HG03175 (cell line): ENCODE results near the gene CDH13.

Experiments
- ATAC-seq: cut with Tn5 transposase; IDR thresholded peaks from one replicate; pipeline ENCODE4 v1.9.1; 2021; ENCODE audit warnings: mild to moderate bottlenecking, moderate library complexity; ENCODE audit not compliant: unreplicated experiment

The CDH13 gene

DNA sequence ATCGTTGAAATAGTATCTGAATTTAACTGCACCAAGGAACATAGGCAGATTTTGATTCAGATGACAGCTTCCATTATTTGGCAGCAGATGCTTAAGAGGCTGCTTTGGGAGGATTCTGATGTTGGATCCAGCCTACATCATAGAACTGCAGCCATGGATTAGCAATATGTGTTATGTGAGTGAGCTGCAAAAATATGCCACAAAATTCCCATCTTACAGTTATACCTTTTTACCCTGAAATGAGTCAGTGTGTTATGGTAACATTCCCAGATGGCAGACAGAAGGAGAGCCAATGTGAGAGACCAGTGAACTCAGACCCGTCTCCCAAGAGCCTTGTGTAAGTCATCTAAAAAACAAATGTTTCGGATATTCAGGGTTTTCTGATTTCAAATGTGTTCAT lies 206.1 kb downstream of the CDH13 start:
- ATAC-seq, result no peak

DNA sequence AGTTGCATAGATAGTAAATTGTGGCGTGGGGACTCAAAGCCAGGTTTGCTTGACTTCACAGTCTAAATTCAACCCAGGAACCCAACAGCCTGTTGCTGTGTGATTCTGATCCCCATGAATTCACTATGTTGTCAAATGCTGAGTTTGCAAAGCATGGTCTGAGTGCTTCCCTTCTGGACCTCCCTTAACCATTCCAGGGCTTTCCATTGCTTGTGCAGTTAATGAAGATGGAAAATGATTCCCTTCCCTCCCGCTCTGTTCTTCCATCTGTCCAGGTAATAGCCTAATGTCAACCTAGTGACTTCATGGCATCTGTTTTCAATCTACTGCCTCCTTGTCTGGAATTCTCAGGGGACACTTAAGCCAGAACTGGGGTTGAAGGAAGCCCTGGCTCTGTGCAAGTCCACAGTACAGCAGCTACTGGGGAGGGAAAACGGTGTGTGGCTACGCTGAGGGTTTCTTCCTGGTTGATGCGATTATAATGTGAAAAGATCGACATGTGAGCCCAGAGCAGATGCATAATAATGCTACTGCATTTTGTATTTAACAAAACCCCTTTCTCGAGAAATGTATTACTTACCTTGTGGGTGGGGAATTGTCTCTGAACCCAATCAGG lies 206.7 kb downstream of the CDH13 start:
- ATAC-seq, result no peak

DNA sequence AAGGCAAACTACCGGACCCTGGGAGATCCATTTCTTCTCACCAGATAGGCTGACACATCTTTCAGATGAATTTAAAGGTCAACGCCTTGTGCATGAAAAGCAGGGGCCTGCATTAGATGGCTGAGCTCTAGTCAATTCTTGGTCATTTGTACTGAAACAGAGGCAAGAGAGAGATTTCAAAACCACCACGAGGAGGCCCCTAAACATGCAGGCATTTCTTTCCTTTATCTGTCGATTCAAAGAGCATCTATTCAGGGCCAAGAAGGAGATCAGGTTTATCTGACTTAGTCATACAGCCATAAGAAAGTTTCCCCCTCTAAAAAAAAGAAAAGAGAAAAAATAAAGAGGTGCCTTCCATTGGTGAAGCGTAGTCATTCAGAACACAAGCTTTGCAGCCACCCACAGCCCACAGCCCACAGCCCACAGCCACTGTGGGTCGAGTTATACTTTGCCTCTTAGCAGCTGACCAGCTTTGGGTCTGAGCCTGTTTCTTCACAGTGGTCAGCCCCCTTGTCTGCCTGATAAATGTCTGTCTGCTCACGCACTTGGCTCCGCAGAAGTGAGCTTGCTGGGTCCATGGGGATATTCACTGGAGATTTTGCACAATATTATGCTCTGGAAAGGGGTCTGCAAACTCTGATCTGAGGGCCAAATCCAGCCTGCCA lies 207.5 kb downstream of the CDH13 start:
- ATAC-seq, result no peak

DNA sequence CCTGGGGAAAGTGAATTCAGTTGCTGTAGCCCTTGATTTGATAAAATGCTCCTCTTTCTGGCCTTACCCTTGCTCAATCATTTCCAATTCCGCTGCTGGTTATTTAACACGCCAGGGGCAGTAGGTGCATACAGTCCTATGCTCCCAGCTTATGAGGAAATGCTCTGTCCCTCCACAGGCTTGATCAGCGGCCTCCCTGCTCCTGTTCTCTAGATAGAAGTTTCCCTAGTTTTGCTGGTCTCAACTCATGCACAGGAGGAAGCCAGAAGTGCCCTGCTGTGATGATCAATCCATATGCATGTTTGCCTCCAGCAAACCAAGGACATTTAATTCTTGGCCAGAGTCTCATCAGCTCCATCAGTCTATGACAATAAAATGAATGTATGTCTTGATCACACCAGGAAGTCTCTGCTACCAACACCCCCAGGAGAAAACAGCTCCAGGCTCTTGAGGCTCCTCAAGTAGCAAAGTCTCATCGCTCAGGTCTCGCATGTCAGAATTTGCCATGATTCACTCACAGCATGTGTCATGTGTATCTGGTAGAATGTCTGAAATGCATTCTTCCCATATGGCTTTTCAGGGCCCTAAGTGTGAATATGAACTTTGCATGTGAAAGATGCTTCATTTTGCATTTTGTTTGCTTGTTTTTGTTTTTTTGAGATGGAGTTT lies 208.9 kb downstream of the CDH13 start:
- no peak for ATAC-seq

DNA sequence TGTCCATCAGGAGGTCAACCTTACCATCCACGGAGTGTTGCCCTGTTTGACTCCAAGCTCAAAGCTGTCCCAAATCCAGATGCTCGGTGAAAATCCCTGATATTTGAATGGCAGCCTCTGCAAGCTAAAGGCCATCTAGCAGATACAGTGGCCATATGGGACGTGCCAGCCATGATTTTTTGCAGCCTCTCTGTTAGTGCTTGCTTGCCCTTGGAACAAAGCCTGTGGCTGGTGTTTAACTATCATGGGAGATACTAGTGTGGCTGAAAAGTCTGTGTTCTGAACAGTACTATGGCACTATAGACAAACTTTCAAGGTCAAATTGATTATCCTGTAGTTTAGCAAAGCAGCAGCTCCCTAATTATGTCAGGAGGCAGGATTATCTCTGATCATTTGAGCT lies 214.3 kb downstream of the CDH13 start:
- no peak for ATAC-seq

DNA sequence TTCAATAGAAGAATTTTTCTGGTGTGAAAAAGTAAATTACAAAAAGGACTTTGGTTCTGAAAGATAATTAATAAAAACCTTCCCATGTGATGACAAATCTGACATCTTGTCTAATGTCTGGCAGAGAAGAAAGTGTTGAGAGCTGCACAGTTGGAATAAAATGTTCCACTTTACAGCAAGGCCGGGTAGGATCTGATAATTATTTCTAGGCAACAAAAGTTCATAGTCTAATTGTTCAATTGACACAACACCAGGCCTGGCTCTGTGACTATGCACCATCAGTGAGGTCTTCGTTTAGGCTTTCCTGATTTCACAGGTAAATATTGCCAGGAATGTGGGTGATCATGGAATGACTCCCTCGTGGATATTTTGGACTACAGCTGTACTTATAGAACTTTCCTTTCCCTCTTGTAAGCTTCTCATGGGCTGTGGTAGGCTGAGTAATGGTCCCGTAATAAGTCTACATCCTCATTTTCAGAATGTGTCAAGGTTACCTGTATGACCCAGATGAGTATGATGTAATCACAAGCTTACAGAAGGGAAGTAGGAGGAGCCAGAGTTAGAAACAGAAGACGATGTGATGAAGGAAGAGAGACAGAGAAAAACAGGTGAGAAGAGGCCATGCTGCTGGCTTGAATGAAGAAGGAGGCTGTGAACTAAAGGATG lies 217.0 kb downstream of the CDH13 start:
- ATAC-seq, result no peak

DNA sequence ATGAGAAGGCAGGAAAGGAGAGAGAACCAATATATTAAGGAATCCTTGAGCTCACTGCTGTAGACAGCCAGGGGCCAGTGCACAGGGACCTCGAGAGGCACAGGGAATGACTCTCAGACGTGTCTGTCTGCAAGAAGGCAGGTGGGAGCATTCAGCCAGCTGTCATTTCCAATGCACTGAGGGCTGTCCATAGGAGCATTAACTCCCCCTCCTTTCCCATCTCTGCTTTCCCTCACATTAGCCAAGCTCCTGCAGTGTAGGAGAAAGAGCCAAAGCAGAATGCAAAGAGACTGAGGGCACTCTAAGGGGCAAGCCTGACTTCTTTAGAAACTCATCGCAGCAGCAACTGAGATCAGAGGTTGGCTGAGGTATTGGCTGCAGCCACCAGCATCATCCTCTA lies 218.3 kb downstream of the CDH13 start:
- no peak for ATAC-seq

DNA sequence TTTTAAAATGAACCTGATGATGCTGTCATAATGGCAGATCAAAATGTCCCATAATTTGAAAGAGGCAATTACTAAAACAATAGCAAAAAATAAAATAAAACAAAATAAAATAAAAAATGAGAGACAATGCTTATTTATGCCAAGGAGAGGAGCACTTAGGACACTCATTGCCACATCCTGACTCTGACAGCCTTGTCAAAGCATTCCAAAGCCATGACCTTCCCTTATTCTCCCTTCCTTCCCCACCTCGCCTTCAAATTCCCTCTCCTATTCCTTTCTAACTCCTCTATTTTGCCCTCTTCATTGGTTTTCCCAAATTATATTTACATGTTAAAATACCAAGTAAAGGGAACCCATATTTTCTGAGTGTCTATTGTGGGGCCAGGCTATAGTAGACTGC lies 220.0 kb downstream of the CDH13 start:
- no peak for ATAC-seq

DNA sequence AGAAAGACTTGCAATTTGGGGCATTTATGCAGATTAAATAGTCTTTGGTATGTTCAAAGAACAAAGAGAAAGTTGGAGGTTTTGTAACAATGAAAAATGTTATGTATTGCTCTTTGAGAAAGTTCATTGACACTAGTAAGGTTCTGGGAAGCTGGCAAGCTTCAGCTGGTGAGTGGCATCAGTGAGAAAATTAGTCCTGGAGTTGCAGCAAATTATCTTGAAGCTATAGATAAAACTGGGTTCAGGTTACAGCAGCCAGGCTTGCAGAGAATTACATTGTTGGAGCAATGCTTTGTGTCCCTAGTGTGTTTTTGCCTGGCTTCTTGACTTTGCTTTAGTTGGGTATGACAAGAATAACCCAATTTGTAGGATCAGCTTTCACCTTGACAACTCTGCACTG lies 221.2 kb downstream of the CDH13 start:
- no peak for ATAC-seq

DNA sequence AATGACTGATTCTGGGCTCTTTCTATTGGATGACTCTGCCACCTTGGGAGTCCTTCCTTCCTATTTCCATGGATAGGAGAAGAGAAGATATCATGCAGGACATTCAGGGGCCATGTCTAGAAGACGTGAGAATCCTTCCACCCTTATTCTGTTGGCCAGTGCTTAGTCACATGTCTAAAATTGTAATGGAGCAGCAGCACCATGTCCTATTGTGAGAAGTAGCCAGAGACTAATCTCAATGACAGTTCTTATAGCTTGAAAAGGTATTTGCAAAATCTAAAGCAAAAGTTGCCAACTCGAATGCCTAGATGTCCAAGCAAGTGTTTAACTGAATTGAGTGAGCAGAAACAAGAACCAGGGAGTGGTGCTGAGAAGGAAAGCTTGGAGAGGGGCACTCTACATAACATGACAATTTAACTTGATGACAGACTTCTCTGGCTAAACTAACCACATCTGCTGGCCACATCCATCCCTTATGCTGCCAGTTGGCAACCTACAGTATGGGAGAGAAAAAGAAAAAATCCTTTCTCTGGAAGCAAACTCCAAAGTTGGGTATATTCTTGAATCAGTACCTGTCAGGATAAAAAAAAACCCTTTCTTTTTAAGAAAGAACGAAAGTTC lies 225.7 kb downstream of the CDH13 start:
- no peak for ATAC-seq

DNA sequence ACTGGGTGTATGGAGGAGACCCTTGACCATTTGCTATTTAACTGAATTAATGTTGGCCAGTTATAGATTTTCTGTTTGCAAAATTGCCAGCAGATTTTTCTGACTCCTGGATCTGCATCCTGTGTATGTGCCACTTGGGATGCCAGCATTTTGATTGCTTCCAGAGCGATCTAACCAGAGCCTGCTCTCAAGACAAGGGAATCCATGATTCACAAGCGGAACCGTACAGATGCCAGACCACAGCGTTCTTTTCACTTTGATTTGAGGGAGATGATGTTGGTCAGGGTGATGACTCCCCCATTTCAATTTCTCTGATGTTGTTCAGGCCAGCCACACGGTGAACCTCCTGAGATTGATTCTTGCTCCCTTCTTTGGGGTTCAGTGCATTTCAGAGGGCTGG lies 228.7 kb downstream of the CDH13 start:
- no peak for ATAC-seq

DNA sequence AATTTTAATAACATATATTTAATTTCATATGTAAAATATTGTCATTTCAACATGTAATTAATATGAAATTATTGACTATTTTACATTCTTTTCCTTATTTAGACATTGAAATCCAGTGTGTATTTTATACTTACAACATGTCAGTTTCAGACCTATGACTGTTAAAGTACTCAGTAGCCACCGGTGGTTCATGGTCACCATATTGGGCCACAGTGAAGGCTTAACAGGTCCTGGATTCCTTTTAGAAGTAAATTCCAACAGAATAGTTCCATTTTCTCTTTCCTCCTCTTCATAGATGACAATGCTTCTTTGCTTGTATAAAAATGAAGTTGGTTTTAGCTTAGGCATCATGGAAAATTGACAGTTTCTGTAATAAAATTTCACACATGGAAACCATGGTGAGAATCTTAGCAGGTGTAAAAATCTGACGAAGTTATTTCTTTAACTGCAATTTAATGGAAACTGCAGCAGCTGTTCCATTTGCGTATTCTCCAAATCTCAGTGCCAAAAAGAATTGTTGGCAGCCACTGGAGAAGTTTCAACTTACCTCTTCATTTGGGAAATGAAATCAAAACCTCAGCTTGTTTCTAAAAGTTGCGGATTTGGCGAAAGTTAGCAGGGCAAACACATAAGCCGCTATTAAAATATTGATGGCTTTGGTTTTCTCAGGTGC lies 231.1 kb downstream of the CDH13 start:
- ATAC-seq, result no peak

DNA sequence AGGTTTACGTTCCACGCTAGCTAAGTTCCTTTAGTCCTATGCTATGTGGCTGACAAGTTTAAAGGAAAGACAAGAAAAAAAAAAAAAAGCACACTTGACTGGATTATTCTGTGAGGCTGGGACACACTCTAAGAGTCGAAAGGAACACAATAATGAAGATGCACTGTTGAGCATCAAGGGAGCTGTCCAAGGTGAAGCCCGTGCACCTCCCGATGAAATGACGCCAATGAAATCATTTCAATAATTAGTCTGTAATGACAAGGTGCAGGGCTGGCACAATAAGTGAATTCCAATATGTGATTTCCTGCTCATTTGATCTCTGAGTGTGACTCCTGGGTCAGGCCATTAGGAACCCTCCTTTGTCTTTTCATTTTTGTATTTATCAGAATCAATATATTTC lies 232.9 kb downstream of the CDH13 start:
- no peak for ATAC-seq

DNA sequence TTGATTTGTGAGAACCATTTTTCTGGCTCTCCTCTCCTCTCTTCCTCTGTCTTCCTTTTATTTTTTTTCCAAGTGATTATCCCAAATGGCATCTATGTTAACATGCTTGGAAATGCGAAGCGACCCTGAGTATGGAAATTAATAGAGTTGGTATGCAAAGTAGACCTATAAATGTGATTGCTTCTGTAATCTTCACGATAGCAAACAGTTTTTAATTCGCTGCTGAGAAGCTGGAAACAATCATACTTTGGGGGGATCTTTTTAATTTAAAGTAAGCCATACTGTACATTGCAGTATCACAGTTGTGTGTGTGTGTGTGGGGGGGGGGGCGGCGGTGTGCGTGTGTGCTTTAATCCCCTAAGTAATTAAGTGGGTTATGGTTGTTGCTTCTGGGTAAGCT lies 233.3 kb downstream of the CDH13 start:
- ATAC-seq, result no peak

DNA sequence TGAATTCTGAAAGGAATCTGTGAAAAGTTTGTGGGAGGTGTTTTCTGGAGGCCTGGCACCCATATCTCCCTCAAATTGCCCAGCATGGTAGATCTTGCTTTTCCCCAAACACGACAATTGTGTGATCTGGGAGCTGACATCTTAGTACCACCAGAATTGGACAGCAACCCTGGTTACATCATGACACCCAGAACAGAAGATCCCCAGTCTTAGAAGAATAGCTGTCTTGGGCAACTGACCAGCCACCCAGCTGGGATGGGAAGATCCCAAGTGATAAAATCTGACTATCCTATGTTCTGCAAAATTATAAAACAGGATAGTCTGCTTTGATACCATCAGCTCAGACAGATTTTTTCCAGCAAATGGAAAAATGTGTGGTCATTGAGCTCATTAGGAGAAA lies 235.3 kb downstream of the CDH13 start:
- ATAC-seq, result no peak

DNA sequence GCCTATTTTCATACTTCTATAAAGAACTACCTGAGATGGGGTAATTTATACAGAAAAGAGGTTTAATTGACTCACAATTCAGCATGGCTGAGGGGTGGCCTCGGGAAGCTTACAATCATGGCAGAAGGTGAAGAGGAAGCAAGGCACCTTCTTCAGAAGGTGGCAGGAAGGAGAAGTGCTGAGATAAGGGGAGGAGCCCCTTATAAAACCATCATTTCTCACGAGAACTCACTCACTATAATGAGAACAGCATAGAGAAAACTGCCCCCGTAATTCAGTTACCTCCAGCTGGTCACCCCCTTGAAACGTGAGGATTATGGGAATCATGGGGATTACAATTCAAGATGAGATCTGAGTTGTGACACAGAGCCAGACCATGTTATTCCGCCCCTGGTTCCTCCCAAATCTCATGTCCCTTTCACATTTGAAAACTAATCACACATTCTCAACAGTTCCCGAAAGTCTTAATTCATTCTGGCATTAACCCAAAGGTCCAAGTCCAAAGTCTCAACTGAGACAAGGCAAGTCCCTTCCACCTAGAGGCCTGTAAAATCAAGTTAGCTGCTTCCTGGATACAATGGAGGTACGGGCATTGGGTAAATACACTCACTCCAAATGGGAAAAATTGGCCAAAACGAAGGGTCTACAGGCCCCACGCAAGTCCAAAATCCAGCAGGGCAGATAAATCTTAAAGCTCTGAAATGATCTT lies 237.7 kb downstream of the CDH13 start:
- ATAC-seq, result no peak

DNA sequence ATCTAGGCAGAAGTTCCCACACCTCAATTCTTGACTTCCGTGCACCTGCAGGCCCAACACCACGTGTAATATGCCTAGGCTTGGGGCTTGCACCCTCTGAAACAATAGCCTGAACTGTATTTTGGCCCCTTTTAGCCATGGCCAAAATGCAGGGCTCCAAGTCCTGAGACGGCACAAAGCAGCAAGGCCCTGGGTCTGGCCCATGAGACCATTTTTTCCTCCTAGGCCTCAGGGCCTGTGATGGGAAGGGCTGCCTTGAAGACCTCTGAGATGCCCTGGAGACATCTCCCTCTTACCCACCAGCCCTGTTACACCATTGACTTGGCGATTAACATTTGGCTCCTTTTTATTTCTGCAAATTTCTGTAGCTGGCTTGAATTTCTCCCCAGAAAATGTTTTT lies 238.6 kb downstream of the CDH13 start:
- ATAC-seq, result no peak

DNA sequence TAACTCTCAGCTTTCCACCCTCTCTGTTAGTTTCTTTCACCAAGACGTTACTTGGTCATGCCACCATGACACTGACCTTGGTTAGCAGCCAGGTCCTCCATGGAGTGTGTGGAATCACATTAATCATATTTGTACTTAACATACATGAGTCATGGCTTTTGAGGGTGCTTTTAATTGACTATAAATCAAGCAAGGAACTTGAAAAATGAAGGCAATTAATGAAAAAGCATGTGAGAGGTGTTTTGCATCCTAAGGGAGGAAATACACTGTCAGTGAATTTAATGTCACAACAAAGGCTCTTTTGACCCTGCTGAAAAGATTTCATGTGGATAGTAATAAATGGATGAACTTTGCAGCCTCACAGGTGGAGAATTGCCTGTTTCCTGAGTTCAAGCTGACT lies 240.7 kb downstream of the CDH13 start:
- no peak for ATAC-seq

DNA sequence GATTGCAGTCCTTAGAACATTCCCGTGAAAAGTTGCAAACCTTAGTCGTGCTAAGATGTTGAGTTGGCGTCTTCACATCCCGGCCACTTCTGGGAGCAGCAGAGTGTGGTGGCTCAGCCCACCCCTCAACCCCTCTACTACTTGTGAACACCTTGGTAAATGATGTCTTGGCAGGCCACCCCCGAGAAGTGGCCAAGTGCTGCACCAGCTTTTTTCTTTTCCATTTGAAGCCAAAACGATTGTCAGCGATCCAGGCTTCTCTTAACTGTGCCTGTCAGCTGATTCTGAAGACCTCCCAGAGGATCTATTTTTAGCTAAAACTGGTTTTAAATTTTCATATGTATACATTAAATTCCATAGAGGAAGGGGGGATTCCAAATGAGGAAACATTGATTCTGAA lies 247.5 kb downstream of the CDH13 start:
- no peak for ATAC-seq

DNA sequence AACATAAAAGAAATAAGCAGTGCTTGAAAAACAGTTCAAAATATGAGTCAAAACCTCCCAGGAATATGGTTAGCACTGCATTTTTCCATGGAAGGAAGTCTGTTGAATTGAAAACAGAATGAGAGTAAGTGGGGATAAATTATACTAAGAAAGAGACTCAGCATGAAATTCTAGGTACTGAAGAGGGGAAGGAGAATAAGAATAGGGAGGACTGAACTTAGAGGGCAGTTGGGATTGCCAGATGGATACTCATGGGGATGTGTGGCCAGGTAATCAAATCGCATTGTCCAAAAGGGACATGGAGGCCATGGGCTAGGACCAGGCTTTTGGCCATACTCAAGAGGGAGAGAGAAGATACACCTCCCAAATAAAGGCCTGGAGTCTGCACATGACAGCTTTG lies 247.9 kb downstream of the CDH13 start:
- no peak for ATAC-seq
